Hepatocyte (in vitro differentiated cells): ENCODE measurements around the gene IL36G. TPM values are rescaled to one million over a fixed set of nuclear protein-coding genes. Genes with fewer than 3 reads are reported as not detected.

Experiments used
- DNase-seq: peaks from one replicate; pipeline ENCODE4 v3.0.0-alpha.2; 2016; ENCODE audit warnings: low spot score
- H2AFZ ChIP-seq: fragments of 200-600 bp; sonication (generic); 2 replicates; pipeline ENCODE4 v1.6.0; 2016; ENCODE audit warnings: antibody characterized with exemption, mild to moderate bottlenecking
- H3K27ac ChIP-seq: fragments of 200-600 bp; sonication (generic); 2 replicates; pipeline ENCODE4 v1.5.1; 2016; ENCODE audit warnings: mild to moderate bottlenecking
- H3K27me3 ChIP-seq: fragments of 200-600 bp; sonication (generic); 2 replicates; pipeline ENCODE4 v1.6.1; 2016
- H3K36me3 ChIP-seq: fragments of 200-600 bp; sonication (generic); replicated peaks from 2 replicates; pipeline ENCODE4 v1.5.1; 2016; ENCODE audit warnings: low read depth; ENCODE audit not compliant: insufficient read depth
- H3K4me1 ChIP-seq: fragments of 200-600 bp; sonication (generic); 2 replicates; pipeline ENCODE4 v1.5.1; 2016; ENCODE audit warnings: mild to moderate bottlenecking, moderate library complexity; ENCODE audit not compliant: insufficient read depth
- H3K4me2 ChIP-seq: fragments of 200-600 bp; sonication (generic); 2 replicates; pipeline ENCODE4 v1.6.0; 2016
- H3K4me3 ChIP-seq: fragments of 200-600 bp; sonication (generic); 2 replicates; pipeline ENCODE4 v1.5.1; 2016; ENCODE audit warnings: mild to moderate bottlenecking
- H3K79me2 ChIP-seq: fragments of 200-600 bp; sonication (generic); 2 replicates; pipeline ENCODE4 v1.6.0; 2017; ENCODE audit warnings: mild to moderate bottlenecking
- H3K9me2 ChIP-seq: fragments of 200-600 bp; sonication (generic); replicated peaks from 2 replicates; pipeline ENCODE4 v1.6.0; 2017; ENCODE audit warnings: mild to moderate bottlenecking; ENCODE audit not compliant: insufficient read depth
- H3K9me3 ChIP-seq: fragments of 200-600 bp; sonication (generic); 2 replicates; pipeline ENCODE4 v1.5.1; 2016; ENCODE audit warnings: low read depth, mild to moderate bottlenecking
- H4K20me1 ChIP-seq: fragments of 200-600 bp; sonication (generic); 2 replicates; pipeline ENCODE4 v1.6.0; 2016; ENCODE audit warnings: mild to moderate bottlenecking; ENCODE audit not compliant: insufficient read depth, poor library complexity, severe bottlenecking
- CTCF ChIP-seq: fragments of 200-600 bp; sonication (generic); IDR thresholded peaks from 2 replicates; pipeline ENCODE4 v1.5.1; 2016; ENCODE audit warnings: antibody characterized with exemption, mild to moderate bottlenecking; ENCODE audit not compliant: poor library complexity
- EZH2 ChIP-seq: fragments of 200-600 bp; sonication (generic); IDR thresholded peaks from 2 replicates; pipeline ENCODE4 v1.6.1; 2016; ENCODE audit warnings: antibody characterized with exemption, mild to moderate bottlenecking, borderline replicate concordance
- EZH2phosphoT487 ChIP-seq: fragments of 200-600 bp; sonication (generic); IDR thresholded peaks from one replicate; pipeline ENCODE4 v1.6.1; 2018; ENCODE audit warnings: antibody characterized with exemption, mild to moderate bottlenecking, low read depth, moderate library complexity; ENCODE audit not compliant: unreplicated experiment, severe bottlenecking
- WGBS: methylation state at CpG from one replicate; pipeline ENCODE4 v1.1.6; 2016; ENCODE audit warnings: low lambda C conversion rate; ENCODE audit errors: missing lambda C conversion rate; 5-methylcytosine and 5-hydroxymethylcytosine counted together
- polyA plus RNA-seq: library from polyadenylated mRNA; unstranded; fragments of >200 nt; fragmentation: Nextera tagmentation; extraction: Ambion mirVana; gene quantifications from 2 replicates; pipeline ENCODE4 v1.2.1, GENCODE V29; 2016
- total RNA-seq: library from RNA; depleted of rRNA; stranded (reverse); fragments of >200 nt; gene quantifications from 2 replicates; pipeline ENCODE4 v1.2.3, GENCODE V29; 2014

The IL36G gene
- total and polyA plus RNA-seq, 2 experiments from 2014 or later: 0.20 to 1.0 TPM

- H3K4me2 ChIP-seq: no peak overlapping the region
- no peaks in the 10 kb centered on the region for H3K4me1 ChIP-seq
- H3K9me2 ChIP-seq: no peaks in the 10 kb centered on the region
- TF ChIP-seq EZH2phosphoT487: no peak
- no peak for TF ChIP-seq CTCF
- TF ChIP-seq EZH2: no peak
- no peaks in the 10 kb centered on the region for H3K9me3 ChIP-seq
- H3K79me2 ChIP-seq: no peaks in the 10 kb centered on the region
- H3K27ac ChIP-seq: no peak overlapping the region
- WGBS: 84% methylated on average over 5 of the region's 5 CpGs
- no peaks in the 10 kb centered on the region for H3K36me3 ChIP-seq
- H2AFZ ChIP-seq: no peak overlapping the region
- H3K4me3 ChIP-seq: no peak overlapping the region
- H4K20me1 ChIP-seq: no peaks in the 10 kb centered on the region
- H3K27me3 ChIP-seq: no peaks in the 10 kb centered on the region
- DNase-seq: no peak
Measured at GRCh38 chr2:112938904-112939303, 38.9 kb upstream of the IL36G start.

- DNase-seq: no peak
Measured at GRCh38 chr2:112939425-112939824, 38.4 kb upstream of the IL36G start.

GRCh38 chr2:112940859-112941625, 36.8 kb upstream of the IL36G start:
- H2AFZ ChIP-seq: no peak overlapping the region
- DNase-seq: no peak
- H3K9me2 ChIP-seq: no peaks in the 10 kb centered on the region
- no peaks in the 10 kb centered on the region for H3K9me3 ChIP-seq
- H3K4me1 ChIP-seq: peaks cover 4% of the 10 kb centered on the region
- no peak overlapping the region for H3K27ac ChIP-seq
- H3K79me2 ChIP-seq: no peaks in the 10 kb centered on the region
- no peak overlapping the region for H3K4me3 ChIP-seq
- no peaks in the 10 kb centered on the region for H3K36me3 ChIP-seq
- 66% methylated on average over 3 of the region's 3 CpGs for WGBS
- no peak overlapping the region for H3K4me2 ChIP-seq
- H4K20me1 ChIP-seq: no peaks in the 10 kb centered on the region
- H3K27me3 ChIP-seq: no peaks in the 10 kb centered on the region
- TF ChIP-seq CTCF (no peak), EZH2phosphoT487 (no peak), EZH2 (no peak)

More at GRCh38 chr2:112939425-112939824, 38.4 kb upstream of the IL36G start:
- Histone ChIP-seq H3K36me3 (no peaks in the 10 kb centered on the region), H3K27ac (no peak overlapping the region), H3K4me1 (no peaks in the 10 kb centered on the region), H3K9me2 (no peaks in the 10 kb centered on the region), H3K27me3 (no peaks in the 10 kb centered on the region), H2AFZ (no peak overlapping the region), H3K79me2 (no peaks in the 10 kb centered on the region), H3K4me3 (no peak overlapping the region), H3K9me3 (no peaks in the 10 kb centered on the region), H4K20me1 (no peaks in the 10 kb centered on the region), H3K4me2 (no peak overlapping the region)
- WGBS: 95% methylated on average over 5 of the region's 5 CpGs
- TF ChIP-seq EZH2 (no peak), EZH2phosphoT487 (no peak)

DNA sequence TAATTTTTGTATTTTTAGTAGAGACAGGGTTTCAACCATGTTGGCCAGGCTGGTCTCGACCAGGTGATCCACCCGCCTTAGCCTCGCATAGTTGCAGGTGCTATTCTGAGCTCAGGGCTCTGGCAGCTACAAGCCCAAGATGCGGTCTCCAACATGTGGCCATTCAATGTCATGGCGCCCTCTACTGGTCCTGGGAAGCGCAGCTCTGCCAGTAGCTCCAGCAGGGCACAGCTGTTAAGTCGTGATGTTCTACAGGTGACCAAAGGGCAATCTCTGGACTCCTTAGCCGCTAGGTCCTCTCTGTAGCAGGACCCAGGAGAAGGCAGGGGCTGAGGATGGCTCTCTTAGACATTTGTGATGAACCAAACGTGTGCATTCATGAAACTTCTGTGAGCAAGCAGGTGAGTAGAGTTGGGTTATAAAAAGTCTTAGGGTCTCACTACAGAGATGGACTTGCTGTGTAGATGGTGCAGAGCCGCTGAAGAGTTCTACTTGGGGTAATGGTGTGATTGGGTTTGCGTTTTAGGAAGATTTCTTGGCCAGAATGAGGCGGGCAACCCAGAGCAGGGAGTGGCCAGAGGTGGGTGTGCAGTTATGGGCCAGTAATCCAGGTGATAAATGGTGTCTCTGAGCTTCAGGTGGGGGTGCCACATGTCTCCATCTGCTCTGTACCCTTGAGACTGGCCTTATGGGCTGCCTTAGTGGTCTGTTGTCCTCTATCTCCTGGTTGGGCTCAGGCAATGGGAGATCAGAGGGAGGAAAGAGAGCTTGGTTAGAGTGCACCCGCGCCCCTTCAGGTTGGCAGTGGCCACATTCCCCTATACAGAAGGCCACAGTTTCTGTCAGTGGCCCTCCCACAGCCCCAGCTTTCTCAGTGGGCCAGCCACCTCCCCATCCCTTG, 35.8 kb upstream of the IL36G start:
- peak; percentile 89 for TF ChIP-seq CTCF
- TF ChIP-seq EZH2phosphoT487: no peak
- TF ChIP-seq EZH2: no peak
- Histone ChIP-seq H4K20me1 (no peaks in the 10 kb centered on the region), H3K4me2 (no peak overlapping the region), H3K27me3 (no peaks in the 10 kb centered on the region), H3K36me3 (no peaks in the 10 kb centered on the region), H3K9me3 (no peaks in the 10 kb centered on the region), H3K79me2 (no peaks in the 10 kb centered on the region), H3K9me2 (no peaks in the 10 kb centered on the region), H3K27ac (no peak overlapping the region), H3K4me1 (peaks cover 12% of the 10 kb centered on the region), H3K4me3 (no peak overlapping the region), H2AFZ (no peak overlapping the region)
- peak; percentile 92 for DNase-seq
- WGBS: 39% methylated on average over 14 of the region's 14 CpGs
